MM.1S (cell line): ENCODE measurements around the gene MGAT4B.

Experiments used
- DNase-seq: peaks from one replicate; pipeline ENCODE4 v3.0.0-alpha.2; 2015
- H2AFZ ChIP-seq: fragments of 300-600 bp; sonication (generic); 2 replicates; pipeline ENCODE4 v1.6.0; 2016; ENCODE audit warnings: antibody characterized with exemption, low read length
- H3F3A ChIP-seq: fragments of 300-600 bp; sonication (generic); 2 replicates; pipeline ENCODE4 v1.6.1; 2016; ENCODE audit warnings: mild to moderate bottlenecking, antibody characterized with exemption, low read length, moderate library complexity, mixed read lengths; ENCODE audit not compliant: insufficient read depth
- H3K27ac ChIP-seq: fragments of 300-600 bp; sonication (generic); 2 replicates; pipeline ENCODE4 v1.5.1; 2016; ENCODE audit warnings: mild to moderate bottlenecking, low read length
- H3K27me3 ChIP-seq: fragments of 300-600 bp; sonication (generic); replicated peaks from 2 replicates; pipeline ENCODE4 v1.6.0; 2016; ENCODE audit warnings: low read length; ENCODE audit not compliant: insufficient read depth
- H3K36me3 ChIP-seq: fragments of 300-600 bp; sonication (generic); replicated peaks from 2 replicates; pipeline ENCODE4 v1.6.1; 2016; ENCODE audit warnings: mild to moderate bottlenecking, low read length, mixed read lengths; ENCODE audit not compliant: insufficient read depth
- H3K4me1 ChIP-seq: fragments of 300-600 bp; sonication (generic); 2 replicates; pipeline ENCODE4 v1.6.1; 2016; ENCODE audit warnings: low read length, mixed read lengths
- H3K4me2 ChIP-seq: fragments of 300-600 bp; sonication (generic); 2 replicates; pipeline ENCODE4 v1.6.0; 2016; ENCODE audit warnings: low read depth, low read length
- H3K4me3 ChIP-seq: fragments of 300-600 bp; sonication (generic); 2 replicates; pipeline ENCODE4 v1.5.1; 2016; ENCODE audit warnings: low read length, mixed read lengths
- H3K79me2 ChIP-seq: fragments of 300-600 bp; sonication (generic); 2 replicates; pipeline ENCODE4 v1.6.1; 2016; ENCODE audit warnings: mixed run types, low read length, mixed read lengths
- H3K9ac ChIP-seq: fragments of 300-600 bp; sonication (generic); 2 replicates; pipeline ENCODE4 v1.6.1; 2016; ENCODE audit warnings: low read length, mixed read lengths
- H3K9me2 ChIP-seq: fragments of 300-600 bp; sonication (generic); replicated peaks from 2 replicates; pipeline ENCODE4 v1.6.1; 2016; ENCODE audit warnings: mild to moderate bottlenecking, low read length, mixed read lengths; ENCODE audit not compliant: insufficient read depth
- H3K9me3 ChIP-seq: fragments of 300-600 bp; sonication (generic); replicated peaks from 2 replicates; pipeline ENCODE4 v1.6.1; 2016; ENCODE audit warnings: mild to moderate bottlenecking, low read length, mixed read lengths; ENCODE audit not compliant: insufficient read depth
- H4K20me1 ChIP-seq: fragments of 300-600 bp; sonication (generic); 2 replicates; pipeline ENCODE4 v1.6.1; 2016; ENCODE audit warnings: mild to moderate bottlenecking, low read length, moderate library complexity, mixed read lengths; ENCODE audit not compliant: insufficient read depth
- CTCF ChIP-seq: fragments of 300-600 bp; sonication (generic); IDR thresholded peaks from 2 replicates; pipeline ENCODE4 v1.5.1; 2016; ENCODE audit warnings: antibody characterized with exemption, low read length, mixed read lengths
- EZH2 ChIP-seq: fragments of 300-600 bp; sonication (generic); optimal IDR thresholded peaks from 2 replicates; pipeline ENCODE3; 2017; ENCODE audit warnings: low read depth, mild to moderate bottlenecking, antibody characterized with exemption, low read length, mixed read lengths
- EZH2phosphoT487 ChIP-seq: fragments of 300-600 bp; sonication (generic); IDR thresholded peaks from 2 replicates; pipeline ENCODE4 v1.6.1; 2018; ENCODE audit warnings: antibody characterized with exemption, low read length

Gene MGAT4B

GRCh38 chr5:179840766-179841165 is 34.1 kb upstream of the MGAT4B start:
- Histone ChIP-seq H3K27me3 (no peaks in the 10 kb centered on the region), H3K27ac (no peak overlapping the region), H3K4me1 (no peaks in the 10 kb centered on the region), H3K9ac (no peak overlapping the region), H3K36me3 (peaks cover 17% of the 10 kb centered on the region), H4K20me1 (no peaks in the 10 kb centered on the region), H2AFZ (no peak overlapping the region), H3F3A (peaks cover 40% of the 10 kb centered on the region), H3K9me2 (no peaks in the 10 kb centered on the region), H3K4me2 (no peak overlapping the region), H3K79me2 (no peaks in the 10 kb centered on the region), H3K4me3 (no peak overlapping the region), H3K9me3 (no peaks in the 10 kb centered on the region)
- TF ChIP-seq CTCF (no peak), EZH2phosphoT487 (no peak), EZH2 (no peak)
- no peak for DNase-seq

GRCh38 chr5:179840321-179840720 is 33.7 kb upstream of the MGAT4B start:
- TF ChIP-seq CTCF (no peak), EZH2 (no peak)
- H3K36me3 ChIP-seq = peaks cover 17% of the 10 kb centered on the region

GRCh38 chr5:179839328-179840256 is 32.9 kb upstream of the MGAT4B start:
- H2AFZ ChIP-seq = no peak overlapping the region
- H3K9me3 ChIP-seq = no peaks in the 10 kb centered on the region
- H3K4me1 ChIP-seq = no peaks in the 10 kb centered on the region
- no peak for DNase-seq
- H3K9me2 ChIP-seq = no peaks in the 10 kb centered on the region
- H3K27me3 ChIP-seq = no peaks in the 10 kb centered on the region
- no peaks in the 10 kb centered on the region for H3K79me2 ChIP-seq
- no peak overlapping the region for H3K27ac ChIP-seq
- H3F3A ChIP-seq = peaks cover 40% of the 10 kb centered on the region
- H3K36me3 ChIP-seq = peaks cover 17% of the 10 kb centered on the region
- no peaks in the 10 kb centered on the region for H4K20me1 ChIP-seq
- no peak overlapping the region for H3K4me2 ChIP-seq
- no peak for TF ChIP-seq CTCF
- TF ChIP-seq EZH2phosphoT487 = no peak
- no peak for TF ChIP-seq EZH2
- H3K9ac ChIP-seq = no peak overlapping the region
- no peak overlapping the region for H3K4me3 ChIP-seq

More at GRCh38 chr5:179840321-179840720, 33.7 kb upstream of the MGAT4B start:
- H4K20me1 ChIP-seq = no peaks in the 10 kb centered on the region
- no peak overlapping the region for H3K4me3 ChIP-seq
- H3K9me3 ChIP-seq = no peaks in the 10 kb centered on the region
- H2AFZ ChIP-seq = no peak overlapping the region
- H3F3A ChIP-seq = peaks cover 40% of the 10 kb centered on the region
- DNase-seq = no peak
- no peaks in the 10 kb centered on the region for H3K9me2 ChIP-seq
- H3K4me2 ChIP-seq = no peak overlapping the region
- H3K79me2 ChIP-seq = no peaks in the 10 kb centered on the region
- H3K9ac ChIP-seq = no peak overlapping the region
- no peaks in the 10 kb centered on the region for H3K4me1 ChIP-seq
- no peaks in the 10 kb centered on the region for H3K27me3 ChIP-seq
- H3K27ac ChIP-seq = no peak overlapping the region
